Endothelial cell of umbilical vein (primary cell): ENCODE results near the gene ZNF302. TPM values are rescaled to one million over a fixed set of nuclear protein-coding genes. Genes with fewer than 3 reads are reported as not detected.
A peak's percentile ranks its signal among the peaks of the same experiment; 100 is the strongest.

Source experiments
- BruUV-seq: library from RNA; stranded (reverse); fragments of 400-500 nt; replicated peaks from 2 replicates; lab custom pipeline; 2021; lab: Mats Ljungman, UMichigan
- CTCF ChIA-PET: fragments of 300-600, 350-600 bp; sonication (Branson Sonifier 250); formaldehyde crosslinking; loops from one replicate; lab custom pipeline; 2021; ENCODE audit warnings: antibody characterized with exemption, inconsistent platforms; lab: Charles Lee
- POLR2A ChIA-PET: fragments of 300-600, 350-600 bp; sonication (Branson Sonifier 250); formaldehyde crosslinking; loops from one replicate; lab custom pipeline; 2021; ENCODE audit warnings: antibody characterized with exemption, inconsistent platforms; lab: Charles Lee
- DNase-seq: peaks from one replicate; pipeline ENCODE4 v3.0.0-alpha.2; 2011; ENCODE audit warnings: low read depth, low spot score
- FAIRE-seq: peaks from 2 replicates; lab custom pipeline; 2011; peaks lifted over from hg19 to GRCh38; lab: Jason Lieb, UNC
- H2AFZ ChIP-seq: 2 replicates; pipeline ENCODE4 v1.6.0; 2012; ENCODE audit warnings: low read depth, low read length, control low read depth, inconsistent platforms
- H3K27ac ChIP-seq: 2 replicates; pipeline ENCODE4 v1.5.1; 2011; ENCODE audit warnings: low read depth, mild to moderate bottlenecking, control low read depth, low read length, moderate library complexity; ENCODE audit not compliant: insufficient read depth
- H3K27me3 ChIP-seq, 2 experiments: 2 replicates each; pipeline versions ENCODE4 v1.6.0 to v1.6.1; 2011; ENCODE audit warnings: low read length in 2 of 2, mixed read lengths in 1 of 2; ENCODE audit not compliant: control insufficient read depth in 2 of 2, insufficient read depth in 2 of 2
- H3K36me3 ChIP-seq, 2 experiments: 2 replicates in 1 of 2; 3 replicates in 1 of 2; pipeline ENCODE4 v1.5.1; 2011; ENCODE audit warnings: low read length in 2 of 2, mild to moderate bottlenecking in 1 of 2, moderate library complexity in 1 of 2; ENCODE audit not compliant: control insufficient read depth in 2 of 2, insufficient read depth in 2 of 2; ENCODE audit errors: extremely low read depth in 1 of 2
- H3K4me1 ChIP-seq: 3 replicates; pipeline ENCODE4 v1.5.1; 2011; ENCODE audit warnings: mild to moderate bottlenecking, low read length; ENCODE audit not compliant: control insufficient read depth, insufficient read depth; ENCODE audit errors: extremely low read depth
- H3K4me2 ChIP-seq: 2 replicates; pipeline ENCODE4 v1.6.1; 2011; ENCODE audit warnings: low read length, control low read depth, mixed read lengths; ENCODE audit not compliant: insufficient read depth
- H3K4me3 ChIP-seq, 3 experiments: fragments of 200-600 bp in 1 of 3; sonication (generic), shearing (Covaris generic) in 1 of 3; replicated peaks in 1 of 3; 2 replicates each; pipeline ENCODE4 v1.5.1; 2011 to 2016; ENCODE audit warnings: control low read depth in 3 of 3, low read length in 3 of 3, mild to moderate bottlenecking in 2 of 3, inconsistent platforms in 1 of 3, low read depth in 1 of 3, moderate library complexity in 1 of 3; ENCODE audit not compliant: insufficient read depth in 1 of 3
- H3K79me2 ChIP-seq: 2 replicates; pipeline ENCODE4 v1.6.0; 2012; ENCODE audit warnings: low read length, inconsistent platforms; ENCODE audit not compliant: control insufficient read depth, insufficient read depth
- H3K9ac ChIP-seq: replicated peaks from 2 replicates; pipeline ENCODE3; 2011; ENCODE audit warnings: low read length, control low read depth; ENCODE audit not compliant: insufficient read depth; ENCODE audit errors: extremely low read depth
- H3K9me1 ChIP-seq: replicated peaks from 3 replicates; pipeline ENCODE4 v1.6.0; 2011; ENCODE audit warnings: mild to moderate bottlenecking, low read length; ENCODE audit not compliant: control insufficient read depth, insufficient read depth; ENCODE audit errors: extremely low read depth
- H3K9me3 ChIP-seq: replicated peaks from 2 replicates; pipeline ENCODE4 v1.5.1; 2012; ENCODE audit warnings: low read length, inconsistent platforms; ENCODE audit not compliant: control insufficient read depth, insufficient read depth
- H4K20me1 ChIP-seq: replicated peaks from 2 replicates; pipeline ENCODE3; 2011; ENCODE audit warnings: mild to moderate bottlenecking, low read length; ENCODE audit not compliant: control insufficient read depth, insufficient read depth; ENCODE audit errors: extremely low read depth
- EZH2 ChIP-seq: IDR thresholded peaks from 2 replicates; pipeline ENCODE4 v1.6.1; 2012; ENCODE audit warnings: borderline replicate concordance, low read depth, mild to moderate bottlenecking, moderate library complexity, low read length, inconsistent platforms; ENCODE audit not compliant: severe bottlenecking
- FOS ChIP-seq: IDR thresholded peaks from 2 replicates; pipeline ENCODE4 v1.6.1; 2011; ENCODE audit warnings: mild to moderate bottlenecking, low read length, moderate library complexity, borderline replicate concordance; ENCODE audit not compliant: insufficient read depth
- GATA2 ChIP-seq: IDR thresholded peaks from 2 replicates; pipeline ENCODE4 v1.7.0; 2011; ENCODE audit warnings: low read depth, mild to moderate bottlenecking, moderate library complexity, mixed read lengths, low read length; ENCODE audit not compliant: insufficient read length, insufficient read depth
- JUN ChIP-seq: IDR thresholded peaks from 2 replicates; pipeline ENCODE4 v1.6.1; 2011; ENCODE audit warnings: borderline replicate concordance, low read depth; ENCODE audit not compliant: insufficient read length, insufficient read depth
- MYC ChIP-seq: IDR thresholded peaks from one replicate; pipeline ENCODE4 v1.6.1; 2011; ENCODE audit warnings: mild to moderate bottlenecking, low read depth, low read length
- POLR2A ChIP-seq: IDR thresholded peaks from 2 replicates; pipeline ENCODE4 v1.6.1; 2012; ENCODE audit warnings: low read depth, mild to moderate bottlenecking, control low read depth, low read length
- POLR2AphosphoS5 ChIP-seq: IDR thresholded peaks from 2 replicates; pipeline ENCODE4 v1.6.1; 2012; ENCODE audit warnings: low read depth, mild to moderate bottlenecking, control low read depth, low read length, moderate library complexity; ENCODE audit not compliant: insufficient read depth
- dilution Hi-C: fragments of 300-500 bp; cut with MboI; formaldehyde crosslinking; loops from one replicate; pipeline ENCODE4 v1.15.0; 2019; ENCODE audit warnings: low sequenced_read_pairs; ENCODE audit not compliant: extremely low pct_ligation_motif_present
- intact Hi-C: fragments of 100-400 bp; cut with micrococcal nuclease; formaldehyde crosslinking; loops from one replicate; pipeline ENCODE4 v1.10.0; 2022
- polyA plus RNA-seq, 4 experiments: library from polyadenylated mRNA; depleted of rRNA in 3 of 4; stranded (reverse) in 3 of 4; unstranded in 1 of 4; fragments of >200 nt; gene quantifications; 2 replicates each; pipeline versions ENCODE4 v1.2.1 to v1.2.3, GENCODE V29; 2011 to 2012; ENCODE audit warnings: missing spikeins in 1 of 4
- total RNA-seq: library from RNA; stranded (reverse); gene quantifications from 2 replicates; pipeline ENCODE4 v1.2.3, GENCODE V29; 2021
- TF ChIP-seq, protein P1 (sequence below), 2 donors: IDR thresholded peaks; 1 replicate in 1 of 2; 2 replicates in 1 of 2; pipeline ENCODE4 v1.5.1; 2011; ENCODE audit warnings: low read length in 2 of 2, mild to moderate bottlenecking in 2 of 2, moderate library complexity in 2 of 2, control low read depth in 1 of 2, inconsistent platforms in 1 of 2, low read depth in 1 of 2; ENCODE audit not compliant: insufficient read depth in 1 of 2; ENCODE audit errors: extremely low read depth in 1 of 2
- TF ChIP-seq, protein P2 (sequence below): IDR thresholded peaks from 2 replicates; pipeline ENCODE4 v1.6.1; 2011; ENCODE audit not compliant: insufficient read depth, insufficient read length

ZNF302 gene
- total and polyA plus RNA-seq, 2 donors (not counting 3 experiments of a cell fraction or from before 2014, with no cell fraction given), result 8.1 to 15.6 TPM

DNA sequence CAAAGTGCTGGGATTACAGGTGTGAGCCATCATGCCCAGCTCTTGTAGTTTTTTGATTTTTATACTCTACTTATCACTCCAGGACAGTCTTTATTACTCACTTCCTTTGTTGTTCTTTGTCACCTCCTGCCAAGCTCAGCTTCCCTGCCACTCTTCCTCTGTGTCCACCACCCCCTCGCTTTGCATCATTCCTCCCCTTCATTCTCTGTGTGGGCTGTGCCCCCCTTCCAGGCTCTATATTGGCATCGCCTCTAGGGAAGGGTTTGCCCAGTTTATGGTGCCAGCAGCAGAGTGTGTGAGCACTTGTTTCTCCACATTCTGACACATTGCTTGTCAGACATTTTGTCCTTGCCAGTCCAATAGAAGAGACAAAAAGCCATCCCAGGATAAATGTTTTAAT is 15.1 kb downstream of the ZNF302 start:
- intact Hi-C loops (no loop called here), dilution Hi-C loops (no loop called here)
- H3K9me1 ChIP-seq, result no peaks in the 10 kb centered on the region
- peaks cover 2 to 3% of the 10 kb centered on the region in 2 experiments for H3K27me3 ChIP-seq
- H3K4me1 ChIP-seq, result peaks cover 5% of the 10 kb centered on the region
- H3K79me2 ChIP-seq, result no peaks in the 10 kb centered on the region
- no peak overlapping the region for H3K9ac ChIP-seq
- peak overlapping the region; percentile 87 for H2AFZ ChIP-seq
- H3K4me3 ChIP-seq, result no peak overlapping the region
- ChIA-PET CTCF (no interaction called here), POLR2A (no interaction called here)
- no TSS peak for BruUV-seq
- no peaks in the 10 kb centered on the region for H3K36me3 ChIP-seq
- DNase-seq (peak; percentile 31), FAIRE-seq (peak; percentile 59)
- H3K27ac ChIP-seq, result no peak overlapping the region
- no peaks in the 10 kb centered on the region for H4K20me1 ChIP-seq
- TF ChIP-seq POLR2A, result no peak
- peak; percentile 22 for TF ChIP-seq FOS
- TF ChIP-seq GATA2, result peak; percentile 68
- TF ChIP-seq, protein P1, sequence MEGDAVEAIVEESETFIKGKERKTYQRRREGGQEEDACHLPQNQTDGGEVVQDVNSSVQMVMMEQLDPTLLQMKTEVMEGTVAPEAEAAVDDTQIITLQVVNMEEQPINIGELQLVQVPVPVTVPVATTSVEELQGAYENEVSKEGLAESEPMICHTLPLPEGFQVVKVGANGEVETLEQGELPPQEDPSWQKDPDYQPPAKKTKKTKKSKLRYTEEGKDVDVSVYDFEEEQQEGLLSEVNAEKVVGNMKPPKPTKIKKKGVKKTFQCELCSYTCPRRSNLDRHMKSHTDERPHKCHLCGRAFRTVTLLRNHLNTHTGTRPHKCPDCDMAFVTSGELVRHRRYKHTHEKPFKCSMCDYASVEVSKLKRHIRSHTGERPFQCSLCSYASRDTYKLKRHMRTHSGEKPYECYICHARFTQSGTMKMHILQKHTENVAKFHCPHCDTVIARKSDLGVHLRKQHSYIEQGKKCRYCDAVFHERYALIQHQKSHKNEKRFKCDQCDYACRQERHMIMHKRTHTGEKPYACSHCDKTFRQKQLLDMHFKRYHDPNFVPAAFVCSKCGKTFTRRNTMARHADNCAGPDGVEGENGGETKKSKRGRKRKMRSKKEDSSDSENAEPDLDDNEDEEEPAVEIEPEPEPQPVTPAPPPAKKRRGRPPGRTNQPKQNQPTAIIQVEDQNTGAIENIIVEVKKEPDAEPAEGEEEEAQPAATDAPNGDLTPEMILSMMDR (IDR thresholded peaks at IDR 0.05; ENCODE audit: extremely low read depth in 1 of 2, insufficient read depth in 1 of 2, low read depth in 1 of 2, low read length in 2 of 2), result no peak
- no peak for TF ChIP-seq POLR2AphosphoS5
- TF ChIP-seq, protein P2, sequence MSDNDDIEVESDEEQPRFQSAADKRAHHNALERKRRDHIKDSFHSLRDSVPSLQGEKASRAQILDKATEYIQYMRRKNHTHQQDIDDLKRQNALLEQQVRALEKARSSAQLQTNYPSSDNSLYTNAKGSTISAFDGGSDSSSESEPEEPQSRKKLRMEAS, result no peak
- TF ChIP-seq MYC, result no peak
- no peak for TF ChIP-seq JUN
- TF ChIP-seq EZH2, result no peak
- peak overlapping the region; percentile 30 for H3K4me2 ChIP-seq
- H3K9me3 ChIP-seq, result no peaks in the 10 kb centered on the region
